ENCODE results near the gene RALGPS1.

The RALGPS1 gene

GRCh38 chr9:126934441-126934840 is 19.9 kb downstream of the RALGPS1 start:
- DNase-seq (ENCODE audit: low read depth in 1 of 2, low spot score in 1 of 2) = no peak
- peaks cover 8% of the 10 kb centered on the region for H3K27me3 ChIP-seq (ENCODE audit: insufficient read depth, poor library complexity, severe bottlenecking)
- no peak overlapping the region for H3K4me3 ChIP-seq (replicated peaks; ENCODE audit: insufficient read depth, low read length)
- TF ChIP-seq, protein P1, sequence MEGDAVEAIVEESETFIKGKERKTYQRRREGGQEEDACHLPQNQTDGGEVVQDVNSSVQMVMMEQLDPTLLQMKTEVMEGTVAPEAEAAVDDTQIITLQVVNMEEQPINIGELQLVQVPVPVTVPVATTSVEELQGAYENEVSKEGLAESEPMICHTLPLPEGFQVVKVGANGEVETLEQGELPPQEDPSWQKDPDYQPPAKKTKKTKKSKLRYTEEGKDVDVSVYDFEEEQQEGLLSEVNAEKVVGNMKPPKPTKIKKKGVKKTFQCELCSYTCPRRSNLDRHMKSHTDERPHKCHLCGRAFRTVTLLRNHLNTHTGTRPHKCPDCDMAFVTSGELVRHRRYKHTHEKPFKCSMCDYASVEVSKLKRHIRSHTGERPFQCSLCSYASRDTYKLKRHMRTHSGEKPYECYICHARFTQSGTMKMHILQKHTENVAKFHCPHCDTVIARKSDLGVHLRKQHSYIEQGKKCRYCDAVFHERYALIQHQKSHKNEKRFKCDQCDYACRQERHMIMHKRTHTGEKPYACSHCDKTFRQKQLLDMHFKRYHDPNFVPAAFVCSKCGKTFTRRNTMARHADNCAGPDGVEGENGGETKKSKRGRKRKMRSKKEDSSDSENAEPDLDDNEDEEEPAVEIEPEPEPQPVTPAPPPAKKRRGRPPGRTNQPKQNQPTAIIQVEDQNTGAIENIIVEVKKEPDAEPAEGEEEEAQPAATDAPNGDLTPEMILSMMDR (IDR thresholded peaks at IDR 0.05; ENCODE audit: insufficient read depth, low read length) = no peak
- TF ChIP-seq GABPA (IDR thresholded peaks at IDR 0.05; ENCODE audit: low read depth) = no peak
- no peak overlapping the region for H3K27ac ChIP-seq (replicated peaks)

- DNase-seq (ENCODE audit: low read depth in 1 of 2, low spot score in 1 of 2) = no peak
- TF ChIP-seq, protein P1 (IDR thresholded peaks at IDR 0.05; ENCODE audit: insufficient read depth, low read length) = no peak
- TF ChIP-seq, protein P2, sequence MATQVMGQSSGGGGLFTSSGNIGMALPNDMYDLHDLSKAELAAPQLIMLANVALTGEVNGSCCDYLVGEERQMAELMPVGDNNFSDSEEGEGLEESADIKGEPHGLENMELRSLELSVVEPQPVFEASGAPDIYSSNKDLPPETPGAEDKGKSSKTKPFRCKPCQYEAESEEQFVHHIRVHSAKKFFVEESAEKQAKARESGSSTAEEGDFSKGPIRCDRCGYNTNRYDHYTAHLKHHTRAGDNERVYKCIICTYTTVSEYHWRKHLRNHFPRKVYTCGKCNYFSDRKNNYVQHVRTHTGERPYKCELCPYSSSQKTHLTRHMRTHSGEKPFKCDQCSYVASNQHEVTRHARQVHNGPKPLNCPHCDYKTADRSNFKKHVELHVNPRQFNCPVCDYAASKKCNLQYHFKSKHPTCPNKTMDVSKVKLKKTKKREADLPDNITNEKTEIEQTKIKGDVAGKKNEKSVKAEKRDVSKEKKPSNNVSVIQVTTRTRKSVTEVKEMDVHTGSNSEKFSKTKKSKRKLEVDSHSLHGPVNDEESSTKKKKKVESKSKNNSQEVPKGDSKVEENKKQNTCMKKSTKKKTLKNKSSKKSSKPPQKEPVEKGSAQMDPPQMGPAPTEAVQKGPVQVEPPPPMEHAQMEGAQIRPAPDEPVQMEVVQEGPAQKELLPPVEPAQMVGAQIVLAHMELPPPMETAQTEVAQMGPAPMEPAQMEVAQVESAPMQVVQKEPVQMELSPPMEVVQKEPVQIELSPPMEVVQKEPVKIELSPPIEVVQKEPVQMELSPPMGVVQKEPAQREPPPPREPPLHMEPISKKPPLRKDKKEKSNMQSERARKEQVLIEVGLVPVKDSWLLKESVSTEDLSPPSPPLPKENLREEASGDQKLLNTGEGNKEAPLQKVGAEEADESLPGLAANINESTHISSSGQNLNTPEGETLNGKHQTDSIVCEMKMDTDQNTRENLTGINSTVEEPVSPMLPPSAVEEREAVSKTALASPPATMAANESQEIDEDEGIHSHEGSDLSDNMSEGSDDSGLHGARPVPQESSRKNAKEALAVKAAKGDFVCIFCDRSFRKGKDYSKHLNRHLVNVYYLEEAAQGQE (IDR thresholded peaks at IDR 0.05; ENCODE audit: insufficient replicate concordance, low read depth) = no peak
- TF ChIP-seq SPI1 (IDR thresholded peaks at IDR 0.05; ENCODE audit: borderline replicate concordance, low read depth) = no peak
- TF ChIP-seq POLR2AphosphoS5 (IDR thresholded peaks at IDR 0.05; ENCODE audit: low read depth) = no peak
- TF ChIP-seq GABPA (IDR thresholded peaks at IDR 0.05; ENCODE audit: low read depth) = no peak
- H3K27me3 ChIP-seq (ENCODE audit: insufficient read depth, poor library complexity, severe bottlenecking) = peaks cover 8% of the 10 kb centered on the region
These were observed 21.0 kb downstream of the RALGPS1 start for GRCh38 chr9:126935630-126936029.

GRCh38 chr9:126937444-126937843 is 22.9 kb downstream of the RALGPS1 start:
- Histone ChIP-seq H3K27me3 (ENCODE audit: insufficient read depth, poor library complexity, severe bottlenecking) (peaks cover 6% of the 10 kb centered on the region), H3K27ac (replicated peaks) (no peak overlapping the region), H3K4me3 (replicated peaks; ENCODE audit: insufficient read depth, low read length) (no peak overlapping the region)
- TF ChIP-seq, protein P1 (IDR thresholded peaks at IDR 0.05; ENCODE audit: insufficient read depth, low read length) = no peak
- TF ChIP-seq, protein P2 (IDR thresholded peaks at IDR 0.05; ENCODE audit: insufficient replicate concordance, low read depth) = no peak
- no peak for TF ChIP-seq SPI1 (IDR thresholded peaks at IDR 0.05; ENCODE audit: borderline replicate concordance, low read depth)
- no peak for TF ChIP-seq GABPA (IDR thresholded peaks at IDR 0.05; ENCODE audit: low read depth)
- no peak for TF ChIP-seq POLR2AphosphoS5 (IDR thresholded peaks at IDR 0.05; ENCODE audit: low read depth)
- DNase-seq (ENCODE audit: low read depth in 1 of 2, low spot score in 1 of 2) = no peak

More at GRCh38 chr9:126935630-126936029, 21.0 kb downstream of the RALGPS1 start:
- no peak overlapping the region for H3K4me3 ChIP-seq (replicated peaks; ENCODE audit: insufficient read depth, low read length)
- H3K27ac ChIP-seq (replicated peaks) = no peak overlapping the region

DNA sequence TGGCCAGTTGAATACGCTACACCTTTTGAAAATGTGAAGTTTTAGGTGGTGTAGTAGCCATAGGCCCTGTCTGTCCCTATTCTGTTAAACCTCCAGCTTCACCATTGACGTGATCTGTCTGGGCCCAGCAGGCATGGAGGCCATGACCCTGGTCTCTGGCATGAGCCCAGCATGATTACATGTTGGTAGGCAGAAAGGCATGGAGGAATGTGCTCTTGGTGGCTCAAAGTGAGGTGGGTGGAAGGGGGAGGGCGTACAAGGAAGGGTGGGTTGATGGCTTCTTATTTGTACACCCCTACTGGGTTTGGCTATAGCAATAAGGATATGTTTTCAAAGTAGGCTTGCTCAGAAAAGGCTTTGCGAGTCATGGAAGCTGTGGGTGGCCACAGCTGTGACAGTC is 23.7 kb downstream of the RALGPS1 start:
- no peak overlapping the region for H3K4me3 ChIP-seq (replicated peaks; ENCODE audit: insufficient read depth, low read length)
- H3K27me3 ChIP-seq (ENCODE audit: insufficient read depth, poor library complexity, severe bottlenecking) = peaks cover 7% of the 10 kb centered on the region
- TF ChIP-seq SPI1 (IDR thresholded peaks at IDR 0.05; ENCODE audit: borderline replicate concordance, low read depth) (no peak), POLR2AphosphoS5 (IDR thresholded peaks at IDR 0.05; ENCODE audit: low read depth) (no peak), GABPA (IDR thresholded peaks at IDR 0.05; ENCODE audit: low read depth) (no peak)
- TF ChIP-seq, protein P1 (IDR thresholded peaks at IDR 0.05; ENCODE audit: insufficient read depth, low read length) = no peak
- DNase-seq (ENCODE audit: low read depth in 1 of 2, low spot score in 1 of 2) = no peak
- no peak overlapping the region for H3K27ac ChIP-seq (replicated peaks)
